GM10248 (cell line): ENCODE data around the gene KRT79.

Experiments
- CTCF ChIA-PET: fragments of 300-600 bp; sonication (Branson Sonifier 250); formaldehyde crosslinking; extraction: SDS; loops from one replicate; lab custom pipeline; 2021; ENCODE audit warnings: antibody characterized with exemption; lab: Yijun Ruan, JAX
- POLR2A ChIA-PET: fragments of 350-650 bp; sonication (Branson Sonifier 250); formaldehyde crosslinking; extraction: SDS; loops from one replicate; lab custom pipeline; 2020; ENCODE audit warnings: antibody characterized with exemption; lab: Yijun Ruan, JAX
- DNase-seq: peaks from one replicate; pipeline ENCODE4 v3.0.0; 2012; ENCODE audit errors: extremely low spot score
- TF ChIP-seq, protein P1 (sequence below): IDR thresholded peaks from 2 replicates; pipeline ENCODE4 v1.5.1; 2012; ENCODE audit warnings: mild to moderate bottlenecking, low read depth; ENCODE audit errors: extremely low read depth, missing control alignments, control extremely low read depth

The KRT79 gene

DNA sequence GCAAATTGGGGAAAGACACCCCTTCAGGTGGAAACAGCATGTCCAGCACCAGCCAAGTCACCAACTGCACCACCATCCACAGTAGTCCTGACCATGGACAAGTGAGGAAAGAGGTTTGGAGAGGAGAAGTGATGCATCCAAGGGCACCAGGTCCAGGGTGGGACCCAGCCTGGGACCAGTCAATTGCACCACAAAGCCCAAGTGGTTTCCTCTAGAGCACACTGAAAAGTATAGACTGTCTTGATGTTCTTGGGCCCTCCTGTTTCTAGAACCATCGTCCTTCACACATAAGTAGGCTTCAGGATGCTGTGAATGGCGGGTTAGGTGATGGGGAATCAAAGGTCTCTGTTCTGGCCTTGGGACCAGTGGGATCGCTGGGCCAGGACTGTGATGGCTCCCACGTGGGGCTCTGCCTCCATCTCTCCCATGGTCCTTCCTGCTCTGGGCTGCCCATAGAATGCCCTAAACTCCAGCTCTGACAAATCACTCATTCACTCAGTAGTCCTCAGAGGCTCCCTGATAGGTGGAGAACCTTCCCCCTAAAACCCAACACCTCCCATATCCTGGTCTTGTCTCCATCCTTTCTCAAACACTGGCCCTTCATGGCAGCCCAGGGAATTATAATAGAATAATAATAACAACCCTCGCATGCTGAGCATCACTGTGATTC is 9.2 kb downstream of the KRT79 start:
- DNase-seq: no peak
- POLR2A ChIA-PET: no interaction called here
- CTCF ChIA-PET: no interaction called here
- TF ChIP-seq, protein P1, sequence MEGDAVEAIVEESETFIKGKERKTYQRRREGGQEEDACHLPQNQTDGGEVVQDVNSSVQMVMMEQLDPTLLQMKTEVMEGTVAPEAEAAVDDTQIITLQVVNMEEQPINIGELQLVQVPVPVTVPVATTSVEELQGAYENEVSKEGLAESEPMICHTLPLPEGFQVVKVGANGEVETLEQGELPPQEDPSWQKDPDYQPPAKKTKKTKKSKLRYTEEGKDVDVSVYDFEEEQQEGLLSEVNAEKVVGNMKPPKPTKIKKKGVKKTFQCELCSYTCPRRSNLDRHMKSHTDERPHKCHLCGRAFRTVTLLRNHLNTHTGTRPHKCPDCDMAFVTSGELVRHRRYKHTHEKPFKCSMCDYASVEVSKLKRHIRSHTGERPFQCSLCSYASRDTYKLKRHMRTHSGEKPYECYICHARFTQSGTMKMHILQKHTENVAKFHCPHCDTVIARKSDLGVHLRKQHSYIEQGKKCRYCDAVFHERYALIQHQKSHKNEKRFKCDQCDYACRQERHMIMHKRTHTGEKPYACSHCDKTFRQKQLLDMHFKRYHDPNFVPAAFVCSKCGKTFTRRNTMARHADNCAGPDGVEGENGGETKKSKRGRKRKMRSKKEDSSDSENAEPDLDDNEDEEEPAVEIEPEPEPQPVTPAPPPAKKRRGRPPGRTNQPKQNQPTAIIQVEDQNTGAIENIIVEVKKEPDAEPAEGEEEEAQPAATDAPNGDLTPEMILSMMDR: no peak

DNA sequence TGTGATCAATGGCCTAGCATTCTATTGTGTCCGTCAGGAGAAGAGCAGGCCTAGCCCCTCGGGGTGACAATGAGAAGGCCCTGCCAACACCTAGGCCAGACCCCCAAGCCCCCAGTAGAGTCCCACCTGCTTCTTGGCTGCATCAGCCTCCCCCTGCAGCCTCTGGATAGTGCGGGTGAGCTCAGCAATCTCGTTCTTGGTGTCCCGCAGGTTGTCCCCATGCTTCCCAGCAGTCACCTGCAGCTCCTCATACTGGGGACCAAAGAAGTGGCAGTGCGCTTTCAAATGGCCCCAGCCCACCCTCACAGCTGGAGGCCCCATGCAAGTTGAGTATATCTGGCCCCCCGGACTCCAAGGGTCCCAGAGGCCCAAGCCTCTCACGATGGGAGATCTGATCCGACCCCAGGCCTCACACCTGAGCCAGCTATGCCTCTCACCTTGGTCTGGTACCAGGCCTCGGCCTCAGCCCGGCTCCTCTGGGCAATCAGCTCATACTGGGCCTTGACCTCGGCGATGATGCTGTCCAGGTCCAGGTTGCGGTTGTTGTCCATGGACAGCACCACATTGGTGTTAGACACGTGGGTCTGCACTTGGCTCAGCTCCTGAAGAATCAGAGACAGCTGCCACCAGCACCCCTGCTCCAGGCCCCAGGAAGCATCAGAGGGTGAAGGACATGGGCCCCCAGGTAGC is 10.2 kb downstream of the KRT79 start:
- DNase-seq: no peak
- TF ChIP-seq, protein P1: no peak
- ChIA-PET CTCF (interaction anchor here (1.4 kb wide), 1 partner anchor 61 kb away, joined by 4 read pairs; no protein-coding TSS in a partner anchor), POLR2A (no interaction called here)

GRCh38 chr12:52822771-52823510 is 11.2 kb downstream of the KRT79 start:
- ChIA-PET POLR2A (no interaction called here), CTCF (interaction anchor here (1.4 kb wide), 1 partner anchor 62 kb away, joined by 4 read pairs; no protein-coding TSS in a partner anchor)
- no peak for DNase-seq
- TF ChIP-seq, protein P1: no peak

GRCh38 chr12:52821826-52822660 is 12.1 kb downstream of the KRT79 start:
- POLR2A ChIA-PET: no interaction called here
- DNase-seq: no peak
- CTCF ChIA-PET: no interaction called here
- TF ChIP-seq, protein P1: no peak

GRCh38 chr12:52821071-52821730 is 12.9 kb downstream of the KRT79 start:
- DNase-seq: no peak
- TF ChIP-seq, protein P1: no peak
- CTCF ChIA-PET: no interaction called here
- POLR2A ChIA-PET: no interaction called here
